Measurements from ENCODE around the gene CUZD1.

Gene CUZD1

DNA sequence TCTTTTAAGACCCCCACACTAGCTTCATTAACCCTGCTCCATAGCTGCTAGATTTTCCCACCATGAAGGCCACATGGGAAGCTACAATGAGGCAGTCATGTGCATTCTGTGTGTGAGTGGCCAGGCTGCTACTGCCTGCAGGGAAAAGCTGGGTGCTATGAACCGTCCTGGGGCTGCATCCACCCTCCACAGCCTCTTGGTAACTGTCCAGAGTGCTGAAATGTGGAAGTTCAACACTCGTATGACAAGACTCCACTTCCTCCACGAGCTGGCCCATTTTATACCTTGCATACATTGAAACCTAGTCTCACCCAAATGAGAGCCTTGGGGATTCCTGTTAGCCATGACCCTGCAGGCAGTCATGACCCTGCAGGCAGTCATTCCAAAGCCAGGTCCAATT lies 59.4 kb downstream of the CUZD1 start:
- TF ChIP-seq CTCF (IDR thresholded peaks at IDR 0.05; ENCODE audit: control insufficient read depth, insufficient read depth, low read depth, low read length, missing control alignments), result no peak
- DNase-seq (ENCODE audit: low read depth), result no peak
- H3K4me3 ChIP-seq (ENCODE audit: control insufficient read depth, low read depth, low read length), result no peak overlapping the region

DNA sequence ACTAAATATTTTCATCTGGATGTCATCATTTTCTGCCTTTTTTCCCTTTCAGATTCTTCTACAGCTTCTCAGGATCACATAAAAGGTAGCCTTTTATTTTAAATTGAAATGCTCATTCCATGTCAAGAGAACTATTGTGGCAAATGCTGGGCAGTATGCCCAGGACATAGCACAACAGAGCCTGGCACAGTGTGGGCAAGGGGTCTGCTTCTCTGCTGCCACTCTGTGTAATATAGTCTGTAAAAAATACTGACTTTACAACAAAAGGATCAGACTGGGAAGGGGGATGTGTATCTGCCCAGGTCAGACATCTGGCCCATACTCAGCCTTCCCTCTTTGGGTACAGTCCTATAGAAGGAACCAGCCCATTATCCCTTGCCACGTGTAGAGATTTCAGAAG lies 62.7 kb downstream of the CUZD1 start:
- no peak overlapping the region for H3K4me3 ChIP-seq (ENCODE audit: control insufficient read depth, low read depth, low read length)
- DNase-seq (ENCODE audit: low read depth), result no peak
- no peak for TF ChIP-seq CTCF (IDR thresholded peaks at IDR 0.05; ENCODE audit: control insufficient read depth, insufficient read depth, low read depth, low read length, missing control alignments)
